ENCODE measurements around the gene FAM187B.

Gene FAM187B

GRCh38 chr19:35216016-35216832 lies 12.3 kb downstream of the FAM187B start:
- Mint-ChIP-seq H3K36me3 (ENCODE audit: low read depth) (peaks cover 7% of the 10 kb centered on the region), H3K27ac (no peak overlapping the region), H3K4me3 (no peak overlapping the region), H3K4me1 (ENCODE audit: low read depth) (peaks cover 46% of the 10 kb centered on the region), H3K27me3 (ENCODE audit: low read depth) (no peaks in the 10 kb centered on the region), H3K9me3 (peaks cover 9% of the 10 kb centered on the region)
- no peak for DNase-seq (ENCODE audit: low spot score)

GRCh38 chr19:35214766-35215422 lies 13.6 kb downstream of the FAM187B start:
- H3K36me3 Mint-ChIP-seq (ENCODE audit: low read depth), result peaks cover 7% of the 10 kb centered on the region
- H3K4me3 Mint-ChIP-seq, result no peak overlapping the region
- H3K9me3 Mint-ChIP-seq, result peaks cover 9% of the 10 kb centered on the region
- DNase-seq (ENCODE audit: low spot score), result no peak
- no peaks in the 10 kb centered on the region for H3K27me3 Mint-ChIP-seq (ENCODE audit: low read depth)
- H3K4me1 Mint-ChIP-seq (ENCODE audit: low read depth), result peaks cover 45% of the 10 kb centered on the region
- no peak overlapping the region for H3K27ac Mint-ChIP-seq

- H3K9me3 Mint-ChIP-seq, result peaks cover 2% of the 10 kb centered on the region
- peaks cover 50% of the 10 kb centered on the region for H3K4me1 Mint-ChIP-seq (ENCODE audit: low read depth)
- peak overlapping the region; percentile 82 for H3K27ac Mint-ChIP-seq
- H3K36me3 Mint-ChIP-seq (ENCODE audit: low read depth), result peaks cover 3% of the 10 kb centered on the region
- H3K27me3 Mint-ChIP-seq (ENCODE audit: low read depth), result no peaks in the 10 kb centered on the region
- H3K4me3 Mint-ChIP-seq, result peak overlapping the region; percentile 24
- peak; percentile 66 for DNase-seq (ENCODE audit: low spot score)
Measured at GRCh38 chr19:35213663-35214632, 14.6 kb downstream of the FAM187B start.

- H3K27ac Mint-ChIP-seq, result peak overlapping the region; percentile 94
- peaks cover 5% of the 10 kb centered on the region for H3K9me3 Mint-ChIP-seq
- peaks cover 9% of the 10 kb centered on the region for H3K36me3 Mint-ChIP-seq (ENCODE audit: low read depth)
Measured at GRCh38 chr19:35212241-35212640, 16.3 kb downstream of the FAM187B start.

GRCh38 chr19:35211545-35212230 lies 16.9 kb downstream of the FAM187B start:
- Mint-ChIP-seq H3K4me1 (ENCODE audit: low read depth) (peaks cover 62% of the 10 kb centered on the region), H3K4me3 (peak overlapping the region; percentile 73), H3K27me3 (ENCODE audit: low read depth) (no peaks in the 10 kb centered on the region), H3K27ac (peak overlapping the region; percentile 94), H3K36me3 (ENCODE audit: low read depth) (peaks cover 9% of the 10 kb centered on the region), H3K9me3 (peaks cover 5% of the 10 kb centered on the region)
- DNase-seq (ENCODE audit: low spot score), result peak; percentile 46

More at GRCh38 chr19:35212241-35212640, 16.3 kb downstream of the FAM187B start:
- peak overlapping the region; percentile 73 for H3K4me3 Mint-ChIP-seq
- peaks cover 60% of the 10 kb centered on the region for H3K4me1 Mint-ChIP-seq (ENCODE audit: low read depth)
- no peak for DNase-seq (ENCODE audit: low spot score)
- H3K27me3 Mint-ChIP-seq (ENCODE audit: low read depth), result no peaks in the 10 kb centered on the region

GRCh38 chr19:35209646-35210045 lies 18.9 kb downstream of the FAM187B start:
- peak overlapping the region; percentile 77 for H3K27ac Mint-ChIP-seq
- peaks cover 9% of the 10 kb centered on the region for H3K36me3 Mint-ChIP-seq (ENCODE audit: low read depth)
- peaks cover 8% of the 10 kb centered on the region for H3K9me3 Mint-ChIP-seq
- no peak for DNase-seq (ENCODE audit: low spot score)
- H3K27me3 Mint-ChIP-seq (ENCODE audit: low read depth), result no peaks in the 10 kb centered on the region
- peaks cover 70% of the 10 kb centered on the region for H3K4me1 Mint-ChIP-seq (ENCODE audit: low read depth)
- H3K4me3 Mint-ChIP-seq, result no peak overlapping the region

- no peak for DNase-seq (ENCODE audit: low spot score)
- Mint-ChIP-seq H3K27me3 (ENCODE audit: low read depth) (no peaks in the 10 kb centered on the region), H3K36me3 (ENCODE audit: low read depth) (peaks cover 9% of the 10 kb centered on the region), H3K27ac (peak overlapping the region; percentile 98), H3K4me1 (ENCODE audit: low read depth) (peaks cover 64% of the 10 kb centered on the region), H3K9me3 (peaks cover 8% of the 10 kb centered on the region), H3K4me3 (peak overlapping the region; percentile 50)
Measured at GRCh38 chr19:35208121-35208520, 20.4 kb downstream of the FAM187B start.

- Mint-ChIP-seq H3K4me3 (peak overlapping the region; percentile 50), H3K27ac (peak overlapping the region; percentile 98), H3K36me3 (ENCODE audit: low read depth) (peaks cover 8% of the 10 kb centered on the region), H3K27me3 (ENCODE audit: low read depth) (no peaks in the 10 kb centered on the region), H3K9me3 (peaks cover 8% of the 10 kb centered on the region), H3K4me1 (ENCODE audit: low read depth) (peaks cover 67% of the 10 kb centered on the region)
- DNase-seq (ENCODE audit: low spot score), result no peak
Measured at GRCh38 chr19:35207391-35207871, 21.1 kb downstream of the FAM187B start.

GRCh38 chr19:35206855-35207254 lies 21.7 kb downstream of the FAM187B start:
- H3K36me3 Mint-ChIP-seq (ENCODE audit: low read depth), result peaks cover 6% of the 10 kb centered on the region
- DNase-seq (ENCODE audit: low spot score), result no peak
- peaks cover 8% of the 10 kb centered on the region for H3K9me3 Mint-ChIP-seq
- peak overlapping the region; percentile 98 for H3K27ac Mint-ChIP-seq
- H3K27me3 Mint-ChIP-seq (ENCODE audit: low read depth), result no peaks in the 10 kb centered on the region
- peak overlapping the region; percentile 86 for H3K4me3 Mint-ChIP-seq
- peaks cover 62% of the 10 kb centered on the region for H3K4me1 Mint-ChIP-seq (ENCODE audit: low read depth)

- peak; percentile 54 for DNase-seq (ENCODE audit: low spot score)
- H3K4me3 Mint-ChIP-seq, result peak overlapping the region; percentile 86
- H3K27ac Mint-ChIP-seq, result peak overlapping the region; percentile 98
- peaks cover 8% of the 10 kb centered on the region for H3K9me3 Mint-ChIP-seq
- peaks cover 6% of the 10 kb centered on the region for H3K36me3 Mint-ChIP-seq (ENCODE audit: low read depth)
- peaks cover 58% of the 10 kb centered on the region for H3K4me1 Mint-ChIP-seq (ENCODE audit: low read depth)
- no peaks in the 10 kb centered on the region for H3K27me3 Mint-ChIP-seq (ENCODE audit: low read depth)
Measured at GRCh38 chr19:35206379-35206778, 22.2 kb downstream of the FAM187B start.

- Mint-ChIP-seq H3K4me1 (ENCODE audit: low read depth) (peaks cover 58% of the 10 kb centered on the region), H3K4me3 (peak overlapping the region; percentile 86), H3K27me3 (ENCODE audit: low read depth) (no peaks in the 10 kb centered on the region), H3K27ac (peak overlapping the region; percentile 98), H3K36me3 (ENCODE audit: low read depth) (peaks cover 6% of the 10 kb centered on the region), H3K9me3 (peaks cover 8% of the 10 kb centered on the region)
- no peak for DNase-seq (ENCODE audit: low spot score)
Measured at GRCh38 chr19:35205733-35206323, 22.7 kb downstream of the FAM187B start.

- H3K27ac Mint-ChIP-seq, result peak overlapping the region; percentile 98
- H3K4me3 Mint-ChIP-seq, result peak overlapping the region; percentile 86
- H3K27me3 Mint-ChIP-seq (ENCODE audit: low read depth), result no peaks in the 10 kb centered on the region
- peak; percentile 10 for DNase-seq (ENCODE audit: low spot score)
- H3K36me3 Mint-ChIP-seq (ENCODE audit: low read depth), result peaks cover 6% of the 10 kb centered on the region
- peaks cover 8% of the 10 kb centered on the region for H3K9me3 Mint-ChIP-seq
- peaks cover 57% of the 10 kb centered on the region for H3K4me1 Mint-ChIP-seq (ENCODE audit: low read depth)
Measured at GRCh38 chr19:35204799-35205732, 23.5 kb downstream of the FAM187B start.

All from T-helper 2 cell treated with Interferon-gamma antibody and Interleukin-4, amounts not matched to agents 5 μg/mL and 100 μg/mL, for 36 hours (primary cell).